Right lobe of liver (tissue), 4 donors: Measurements from ENCODE around the gene LCN10.

Experiments
- POLR2A ChIP-seq: fragments of 450-650 bp; IDR thresholded peaks from one replicate; pipeline ENCODE4 v1.6.1; 2017; ENCODE audit warnings: antibody characterized with exemption, mild to moderate bottlenecking
- TF ChIP-seq, protein P1 (sequence below), 4 donors: fragments of 200-600 bp in 3 of 4; fragments of 450-650 bp in 1 of 4; IDR thresholded peaks; one replicate each; pipeline versions ENCODE4 v1.5.1 to v1.8.0; 2016 to 2022; ENCODE audit warnings: antibody characterized with exemption in 4 of 4, mild to moderate bottlenecking in 2 of 4
- donor health status: DM: no; HTN: no; CAD: no.
- donor health status: DM: no; HTN: no; CAD: no.
- donor health status: DM: no; HTN: yes; CAD: no.

DNA sequence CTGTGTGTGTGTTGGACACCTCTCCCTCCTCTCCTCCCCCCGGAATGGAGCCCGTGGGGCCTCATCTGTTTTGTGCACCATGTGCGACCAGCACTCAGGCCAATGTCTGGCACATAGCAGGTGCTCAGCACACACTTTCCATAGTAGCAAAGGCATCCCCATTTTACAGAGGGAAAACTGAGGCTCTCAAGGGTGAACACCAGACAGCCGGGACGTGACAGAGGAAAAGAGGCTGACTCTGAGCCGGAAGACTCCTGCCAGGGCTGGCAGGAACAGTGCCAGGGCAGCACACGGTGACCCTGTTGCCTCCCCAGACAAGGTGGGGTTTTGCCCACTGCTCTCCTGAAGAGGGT, 53.7 kb downstream of the LCN10 start:
- TF ChIP-seq, protein P1, sequence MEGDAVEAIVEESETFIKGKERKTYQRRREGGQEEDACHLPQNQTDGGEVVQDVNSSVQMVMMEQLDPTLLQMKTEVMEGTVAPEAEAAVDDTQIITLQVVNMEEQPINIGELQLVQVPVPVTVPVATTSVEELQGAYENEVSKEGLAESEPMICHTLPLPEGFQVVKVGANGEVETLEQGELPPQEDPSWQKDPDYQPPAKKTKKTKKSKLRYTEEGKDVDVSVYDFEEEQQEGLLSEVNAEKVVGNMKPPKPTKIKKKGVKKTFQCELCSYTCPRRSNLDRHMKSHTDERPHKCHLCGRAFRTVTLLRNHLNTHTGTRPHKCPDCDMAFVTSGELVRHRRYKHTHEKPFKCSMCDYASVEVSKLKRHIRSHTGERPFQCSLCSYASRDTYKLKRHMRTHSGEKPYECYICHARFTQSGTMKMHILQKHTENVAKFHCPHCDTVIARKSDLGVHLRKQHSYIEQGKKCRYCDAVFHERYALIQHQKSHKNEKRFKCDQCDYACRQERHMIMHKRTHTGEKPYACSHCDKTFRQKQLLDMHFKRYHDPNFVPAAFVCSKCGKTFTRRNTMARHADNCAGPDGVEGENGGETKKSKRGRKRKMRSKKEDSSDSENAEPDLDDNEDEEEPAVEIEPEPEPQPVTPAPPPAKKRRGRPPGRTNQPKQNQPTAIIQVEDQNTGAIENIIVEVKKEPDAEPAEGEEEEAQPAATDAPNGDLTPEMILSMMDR (IDR thresholded peaks at IDR 0.05), result no peak
- TF ChIP-seq POLR2A, result no peak
